AG08396 (cell line): Measurements from ENCODE around the gene CALD1.

Experiments
- DNase-seq: peaks from one replicate; pipeline ENCODE4 v3.0.0; 2012; ENCODE audit warnings: low spot score, mixed read lengths

The CALD1 gene

DNA sequence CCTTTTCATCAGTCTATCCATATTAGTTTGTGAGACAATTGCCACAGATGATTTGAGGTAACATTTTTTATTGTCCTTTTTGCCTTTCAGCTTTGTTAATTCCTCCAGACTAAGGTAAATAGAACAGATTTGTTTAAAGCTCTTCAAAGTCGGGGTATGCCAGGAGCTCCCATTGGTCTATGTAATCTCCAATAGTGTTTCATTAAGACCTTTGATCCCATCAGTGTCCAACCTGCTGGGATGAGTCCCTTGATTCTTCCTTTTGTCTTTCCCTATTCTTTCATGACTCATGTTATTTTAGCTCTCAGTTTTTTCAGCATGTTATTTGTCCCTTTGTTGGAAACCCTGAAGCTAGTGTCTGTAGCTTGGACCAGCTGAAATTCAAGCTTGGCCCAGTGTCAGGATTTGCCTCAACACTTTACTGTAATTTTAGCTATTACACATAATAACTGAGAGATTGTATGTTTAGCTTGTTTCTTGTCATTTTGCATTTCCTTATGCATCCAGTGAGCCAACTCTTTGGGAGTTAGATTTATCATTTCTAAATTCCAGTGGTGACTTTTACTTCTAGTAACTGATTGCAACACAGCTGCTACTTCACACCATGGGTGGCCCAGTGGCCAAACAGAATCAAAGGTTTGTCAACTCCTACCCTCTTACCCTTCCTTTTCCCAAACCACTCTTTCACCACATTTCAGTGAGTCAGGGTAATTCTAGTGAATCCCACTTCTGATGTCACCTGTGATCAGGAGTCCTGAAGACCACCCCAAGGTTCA lies 222.1 kb downstream of the CALD1 start:
- DNase-seq, result no peak

DNA sequence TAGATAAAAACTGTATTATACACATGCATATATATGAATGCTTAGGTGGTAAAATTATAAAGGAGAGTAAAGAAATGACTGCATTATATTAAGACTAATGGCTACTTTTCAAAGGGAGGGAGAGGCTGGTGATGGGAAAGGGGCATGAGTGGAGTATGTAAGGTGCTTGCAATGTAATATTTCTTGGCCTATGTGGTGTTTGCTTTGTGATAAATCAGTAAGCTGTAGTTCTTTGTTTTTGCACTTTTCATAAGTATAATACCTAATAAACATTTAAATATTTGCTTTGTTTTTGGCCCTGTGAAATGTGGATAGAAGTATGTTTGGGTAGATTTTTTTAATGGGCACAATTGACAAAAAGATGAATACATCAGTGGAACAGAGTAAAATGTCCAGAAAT lies 232.8 kb downstream of the CALD1 start:
- no peak for DNase-seq
